T-helper 22 cell (primary cell): Measurements from ENCODE around the gene METTL15.
"Not testable (repeated sequence)": the region's sequence is repeated elsewhere in the genome, so short reads cannot be mapped to it uniquely, and the experiment has no call there.

ENCODE experiments used
- DNase-seq: peaks from one replicate; pipeline ENCODE4 v3.0.0-alpha.2; 2020; ENCODE audit warnings: low read depth

METTL15 gene

DNA sequence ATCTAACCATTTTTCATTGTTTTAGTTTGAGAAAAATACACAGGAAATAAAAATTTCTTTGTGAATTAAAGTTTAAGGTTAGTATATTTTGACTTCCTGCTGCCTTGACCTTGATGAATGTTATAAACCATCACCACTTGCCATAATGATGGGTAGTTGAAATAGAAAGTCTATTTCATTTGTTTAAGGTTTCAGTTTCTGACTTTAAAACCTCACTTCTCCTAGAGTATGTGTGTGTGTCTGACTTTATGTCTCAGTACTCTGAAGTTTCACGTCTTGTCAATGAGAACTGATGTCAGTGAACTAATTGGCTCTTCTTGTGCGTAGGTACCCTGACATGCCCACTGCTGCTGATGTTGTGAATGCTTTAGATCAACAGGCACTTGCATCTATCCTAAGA, 188.2 kb downstream of the METTL15 start:
- DNase-seq = no peak

DNA sequence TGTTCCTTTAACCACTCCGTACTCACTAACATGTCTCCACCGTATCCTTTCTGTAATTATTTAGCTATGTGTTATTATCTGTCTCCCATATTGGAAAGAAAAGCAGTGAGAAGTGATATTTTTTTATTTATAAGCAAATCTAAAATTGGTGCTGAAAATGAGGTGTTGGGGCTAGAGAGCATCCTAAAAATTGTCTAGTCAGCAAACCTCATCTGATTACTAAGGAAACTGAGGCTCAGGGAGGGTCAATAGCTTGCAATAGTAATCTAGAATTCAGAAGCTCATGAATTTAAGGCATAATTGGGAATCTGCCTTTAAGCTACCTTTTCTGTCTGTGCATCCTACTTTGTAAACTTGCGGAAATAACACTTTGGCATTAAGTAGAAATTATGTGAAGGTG, 190.0 kb downstream of the METTL15 start:
- no peak for DNase-seq

DNA sequence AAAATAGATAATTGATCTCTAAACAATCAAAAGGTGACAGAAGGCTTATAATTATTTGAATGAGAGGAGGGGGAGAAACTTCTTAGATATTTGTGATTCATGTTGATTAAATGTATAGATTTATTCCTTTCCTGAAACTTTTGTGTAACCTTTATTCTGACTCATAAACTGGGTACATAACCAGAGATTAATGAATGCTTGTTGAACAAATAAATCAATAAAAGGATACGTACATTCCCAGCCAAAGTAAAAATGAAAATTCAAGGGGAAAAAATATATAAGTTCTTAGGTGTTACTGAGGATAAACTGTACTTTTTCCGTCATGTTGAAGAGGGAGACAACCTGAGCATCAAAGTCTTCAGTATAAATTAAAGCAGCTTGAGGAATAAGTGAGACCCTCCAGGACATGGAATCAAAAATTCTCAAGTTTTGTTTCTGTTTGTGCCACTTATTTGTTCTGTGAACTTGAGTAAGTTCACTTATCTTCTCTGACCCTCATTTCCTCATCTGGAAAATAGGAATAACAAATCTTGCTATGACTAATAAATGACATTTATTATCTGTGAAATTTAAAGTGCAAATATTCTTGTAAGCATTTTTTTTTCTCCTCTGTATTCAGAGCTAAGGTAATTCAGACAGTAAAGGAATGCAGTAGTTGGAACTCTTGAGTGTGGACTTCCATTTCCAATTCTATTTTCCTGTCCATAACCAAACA, 195.4 kb downstream of the METTL15 start:
- no peak for DNase-seq

DNA sequence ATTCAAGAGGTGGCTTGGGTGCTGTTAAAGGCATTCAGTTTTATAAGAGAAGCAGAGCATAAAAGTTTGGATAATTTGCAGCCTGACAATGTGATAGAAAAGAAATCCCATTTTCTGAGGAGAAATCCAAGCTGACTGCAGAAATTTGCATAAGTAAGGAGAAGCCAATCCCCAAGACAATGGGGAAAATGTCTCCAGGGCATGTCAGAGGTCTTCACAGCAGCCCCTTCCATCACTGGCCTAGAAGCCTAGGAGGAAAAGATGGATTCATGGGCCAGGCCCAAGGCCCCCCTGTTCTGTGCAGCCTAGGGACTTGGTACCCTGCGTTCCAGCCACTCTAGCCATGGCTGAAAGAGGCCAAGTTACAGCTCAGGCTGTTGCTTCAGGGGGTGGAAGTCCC, 207.3 kb downstream of the METTL15 start:
- DNase-seq = no peak

DNA sequence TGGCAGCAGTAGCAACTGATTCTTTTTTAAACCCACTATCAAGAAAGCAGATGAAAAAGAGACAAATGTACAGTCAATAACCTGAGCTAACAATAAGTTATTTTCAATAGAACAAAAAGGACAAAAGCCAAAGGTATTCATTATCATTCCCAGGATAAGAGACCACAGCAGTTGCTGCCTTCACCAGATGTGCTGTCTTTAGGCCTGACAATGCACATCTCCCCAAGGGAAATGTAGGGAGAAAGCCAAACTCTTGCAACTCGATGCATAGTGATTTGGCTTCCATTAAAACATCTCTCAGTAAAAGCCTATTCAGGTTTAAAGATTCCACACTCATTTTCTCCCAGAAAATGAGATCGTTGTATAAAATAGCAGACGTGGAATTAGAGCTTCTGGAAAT, 210.7 kb downstream of the METTL15 start:
- no peak for DNase-seq

DNA sequence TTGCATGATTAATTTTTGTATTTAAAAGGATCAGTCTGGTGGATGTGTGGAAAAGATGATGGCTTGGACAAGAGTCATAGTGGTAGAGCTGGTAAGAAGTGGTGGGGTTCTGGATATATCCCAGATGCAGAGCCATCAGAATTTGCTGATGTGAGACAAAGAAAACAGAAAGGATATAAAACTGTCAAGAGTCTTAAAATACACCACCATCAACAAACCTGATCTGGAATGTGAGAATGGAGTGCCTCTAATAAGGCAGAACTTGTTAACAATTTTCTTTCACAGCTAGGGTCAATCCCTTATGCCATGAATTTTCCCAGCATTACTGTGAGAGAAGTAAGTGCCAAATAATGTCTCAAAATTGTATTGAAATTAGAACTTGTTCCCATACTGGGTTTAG, 215.4 kb downstream of the METTL15 start:
- DNase-seq = no peak

DNA sequence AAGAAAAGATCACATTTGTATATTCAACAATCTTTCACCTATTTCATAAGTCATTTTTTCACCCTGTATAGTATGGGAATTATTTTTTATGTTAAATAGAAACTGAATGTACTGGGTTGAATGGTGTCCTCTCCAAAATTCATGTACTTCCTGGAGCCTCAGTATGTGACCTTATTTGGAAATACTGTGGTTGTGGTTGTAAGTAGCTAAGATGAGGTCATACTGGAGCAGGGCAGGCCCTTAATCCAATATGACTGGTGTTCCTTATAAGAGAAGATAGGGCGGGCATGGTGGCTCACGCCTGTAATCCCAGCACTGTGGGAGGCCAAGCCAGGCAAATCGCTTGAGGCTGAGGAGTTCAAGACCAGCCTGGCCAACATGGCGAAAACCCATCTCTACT, 224.2 kb downstream of the METTL15 start:
- not testable (repeated sequence) for DNase-seq

DNA sequence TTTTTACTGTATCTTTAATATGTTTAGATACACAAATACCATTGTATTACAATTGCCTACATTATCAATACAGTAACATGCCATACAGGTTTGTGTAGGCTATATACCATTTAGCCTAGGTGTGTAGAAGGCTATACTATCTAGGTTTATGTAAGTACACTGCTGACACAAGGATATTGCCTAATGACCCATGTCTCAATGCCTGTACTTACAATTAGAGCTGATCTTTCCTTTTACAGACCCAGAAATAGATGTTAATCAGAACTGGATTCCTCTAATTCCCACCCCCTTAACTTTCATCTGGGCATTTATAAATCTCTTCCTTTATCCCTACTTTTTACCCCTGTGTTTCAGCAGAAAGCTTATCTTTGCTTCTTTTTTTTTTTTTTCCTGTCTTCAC, 229.5 kb downstream of the METTL15 start:
- DNase-seq = no peak

DNA sequence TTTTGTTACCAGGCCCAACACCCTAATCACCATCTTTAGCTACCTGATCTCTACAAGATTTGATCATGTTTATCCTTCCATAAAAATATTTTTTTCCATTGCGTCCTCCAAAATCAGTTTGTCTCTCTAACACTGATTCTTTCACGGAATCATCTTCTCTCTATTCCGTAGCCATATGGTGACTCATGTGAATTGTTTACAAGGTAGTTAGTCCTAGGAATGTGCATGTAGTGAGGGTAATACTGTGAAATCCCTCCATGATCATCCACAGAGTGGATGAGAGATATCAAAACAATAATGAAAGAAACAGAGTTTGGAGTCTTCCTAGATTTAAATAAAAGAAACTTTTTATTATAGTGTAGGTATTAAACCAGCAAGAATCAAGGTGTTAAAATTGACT, 230.2 kb downstream of the METTL15 start:
- DNase-seq = no peak

DNA sequence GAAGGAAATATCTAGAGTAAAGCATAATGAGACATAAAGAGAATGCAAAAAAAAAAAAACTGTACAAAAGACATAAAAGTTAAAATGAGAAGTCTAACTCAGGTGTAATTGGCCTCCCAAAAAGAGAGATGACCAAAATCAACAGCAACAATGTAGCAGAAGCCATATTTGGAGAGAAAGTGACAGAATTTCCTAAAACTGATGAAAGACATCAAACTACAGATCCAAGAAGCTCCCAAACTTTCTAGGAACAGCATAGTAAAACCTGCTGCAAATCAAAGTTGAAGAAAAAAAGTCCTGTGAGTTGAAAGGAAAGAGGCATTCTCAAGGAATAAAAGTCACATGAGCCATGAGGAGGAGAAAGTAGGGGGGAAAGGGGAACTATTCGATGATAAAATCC, 231.3 kb downstream of the METTL15 start:
- DNase-seq = no peak

DNA sequence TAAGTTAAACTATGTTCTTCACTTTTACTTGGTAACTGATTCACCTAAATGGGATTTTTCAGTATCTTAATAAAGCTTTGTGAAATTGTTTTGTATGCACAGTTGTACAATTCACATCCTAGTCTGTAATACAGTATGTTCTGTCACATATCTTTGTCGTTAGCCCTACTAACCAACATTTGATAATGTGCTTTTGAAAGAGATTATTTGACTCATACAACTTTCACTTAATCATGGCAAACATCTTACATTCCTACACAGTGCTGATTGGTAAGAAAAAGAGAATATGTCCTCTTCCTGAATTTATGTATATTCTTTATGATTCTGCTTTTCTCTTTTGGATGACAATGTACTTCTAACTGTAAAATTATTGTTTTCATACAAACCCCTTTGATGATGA, 234.5 kb downstream of the METTL15 start:
- DNase-seq = no peak

DNA sequence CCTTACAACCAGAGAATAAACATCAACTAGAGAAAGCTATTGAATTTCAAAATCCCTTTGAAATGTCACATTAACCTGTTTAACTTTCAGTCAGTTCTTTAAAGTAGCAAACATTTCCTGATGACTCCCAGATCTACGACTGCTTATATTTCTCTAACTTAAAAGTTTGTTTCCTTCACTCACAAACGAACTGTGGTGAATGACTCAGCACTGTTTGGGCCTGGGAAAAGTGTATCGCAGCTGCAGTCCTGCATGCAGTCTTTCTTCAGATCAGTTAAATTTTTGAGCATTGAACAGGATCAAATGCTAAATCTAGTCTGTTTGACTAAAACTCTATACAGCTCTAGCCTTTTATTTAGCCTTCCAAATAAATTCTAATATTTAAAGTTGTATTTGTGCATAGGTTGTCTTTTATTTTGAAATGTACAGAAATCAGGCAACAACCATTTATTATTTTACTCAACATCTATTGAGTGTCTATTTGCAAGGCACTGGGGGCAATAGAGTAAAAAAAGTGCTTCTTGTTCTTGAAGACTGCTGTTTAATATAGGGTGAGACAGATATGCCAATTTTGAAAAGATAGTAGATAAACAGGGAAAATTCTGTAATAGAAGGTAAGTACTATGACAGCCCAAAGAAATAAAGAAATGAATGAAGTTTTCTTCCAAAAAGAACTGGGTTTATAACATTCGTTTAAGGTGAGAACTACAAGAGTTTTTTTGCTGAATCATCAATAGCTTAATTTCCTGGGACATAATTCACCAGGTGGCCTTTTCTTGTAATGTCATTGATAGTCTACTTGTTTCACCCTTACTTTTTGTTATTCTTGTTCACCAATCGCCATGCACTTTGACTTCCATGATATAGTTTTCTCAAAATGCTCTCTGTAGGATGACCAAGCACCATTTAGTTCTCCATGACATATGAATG, 235.4 kb downstream of the METTL15 start:
- DNase-seq = no peak

DNA sequence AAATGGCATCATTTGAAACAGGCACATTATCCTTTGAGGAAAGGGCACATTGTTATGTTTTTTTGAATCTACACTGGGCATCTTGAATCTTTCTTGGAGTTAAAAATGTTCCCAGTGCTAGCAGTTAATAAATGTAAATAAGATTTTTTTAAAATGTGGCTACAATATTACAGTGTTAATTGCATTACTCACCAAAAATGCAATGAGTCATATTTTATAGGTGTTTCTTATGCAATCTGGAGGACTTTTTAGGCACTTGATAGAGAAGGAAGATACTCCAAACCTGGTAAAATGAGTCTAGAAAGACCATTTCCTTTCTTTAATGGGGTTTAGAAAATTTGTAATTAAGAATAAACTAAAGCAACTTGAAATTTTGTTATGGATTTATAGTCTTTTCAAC, 238.0 kb downstream of the METTL15 start:
- DNase-seq = no peak

DNA sequence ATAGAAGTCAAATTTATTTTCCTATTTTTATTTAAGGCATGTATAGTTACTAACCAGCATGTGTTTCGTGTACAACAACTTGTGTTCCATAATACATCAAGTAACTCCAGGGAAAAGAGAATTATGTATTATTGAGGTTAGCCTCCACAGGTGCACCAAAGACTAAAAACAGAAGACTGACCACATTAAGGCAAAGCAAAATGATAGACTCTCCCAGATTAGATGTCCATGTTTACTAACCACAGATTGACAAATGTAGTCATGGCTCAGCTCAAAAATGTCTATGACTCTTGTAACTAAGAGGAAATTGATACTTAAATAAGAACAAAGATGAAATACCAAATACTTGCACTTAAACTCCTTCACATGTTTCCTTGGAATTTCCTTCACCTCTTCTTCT, 238.5 kb downstream of the METTL15 start:
- DNase-seq = no peak

DNA sequence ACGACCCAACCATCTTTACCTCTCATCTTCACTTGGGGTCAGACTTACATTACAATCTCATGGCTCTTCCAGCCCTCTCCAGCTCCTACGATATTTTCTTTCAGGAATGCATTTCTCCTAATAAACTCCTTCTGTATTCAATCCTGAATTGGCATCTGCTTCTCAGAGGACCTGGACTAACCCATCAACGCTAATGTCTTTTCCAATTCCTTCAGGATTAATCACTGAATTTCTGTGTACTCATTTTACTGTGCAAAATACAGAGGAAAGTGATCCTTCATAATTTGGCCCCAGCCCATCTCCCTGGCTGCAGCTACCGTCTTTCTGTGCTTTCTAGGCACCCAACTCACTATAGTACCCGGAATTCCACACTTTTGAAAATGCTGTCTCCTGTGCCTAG, 239.2 kb downstream of the METTL15 start:
- no peak for DNase-seq

DNA sequence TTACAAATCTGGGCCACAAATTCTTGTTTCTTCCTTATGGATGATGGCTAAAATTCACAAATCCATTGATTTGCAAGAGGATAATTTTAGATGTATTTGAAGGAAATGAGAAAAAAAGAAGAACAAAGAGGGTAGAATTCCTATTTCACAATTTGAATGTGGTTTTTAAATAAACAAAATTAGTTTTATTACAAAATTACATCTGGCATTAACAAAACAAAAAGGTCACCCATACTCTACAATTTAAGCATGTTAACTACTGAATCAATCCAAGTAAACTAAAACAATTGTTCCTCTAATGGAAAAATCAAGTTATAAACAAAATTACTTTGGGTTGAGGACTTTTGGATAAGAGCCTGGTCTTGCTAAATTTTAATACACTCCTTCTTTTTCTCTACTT, 242.0 kb downstream of the METTL15 start:
- DNase-seq = no peak

DNA sequence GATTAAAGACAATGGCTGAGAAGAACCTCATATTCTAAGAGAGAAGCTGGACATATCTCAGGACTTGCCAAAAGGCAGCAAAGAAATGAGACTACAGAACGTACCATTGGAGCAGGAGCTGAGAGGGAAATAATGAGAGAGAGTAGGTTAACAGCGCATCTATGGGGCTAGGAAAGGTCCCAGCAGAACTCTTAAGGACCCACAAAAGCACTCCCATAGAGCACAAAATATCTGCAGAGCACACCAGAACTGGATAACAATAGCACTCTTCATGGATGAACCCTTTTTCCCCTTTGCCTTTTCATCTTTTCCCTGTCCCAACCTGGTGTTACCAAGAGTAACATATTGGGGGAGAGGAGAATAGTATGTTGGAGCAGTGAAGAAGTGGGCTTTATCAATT, 245.8 kb downstream of the METTL15 start:
- DNase-seq = no peak

DNA sequence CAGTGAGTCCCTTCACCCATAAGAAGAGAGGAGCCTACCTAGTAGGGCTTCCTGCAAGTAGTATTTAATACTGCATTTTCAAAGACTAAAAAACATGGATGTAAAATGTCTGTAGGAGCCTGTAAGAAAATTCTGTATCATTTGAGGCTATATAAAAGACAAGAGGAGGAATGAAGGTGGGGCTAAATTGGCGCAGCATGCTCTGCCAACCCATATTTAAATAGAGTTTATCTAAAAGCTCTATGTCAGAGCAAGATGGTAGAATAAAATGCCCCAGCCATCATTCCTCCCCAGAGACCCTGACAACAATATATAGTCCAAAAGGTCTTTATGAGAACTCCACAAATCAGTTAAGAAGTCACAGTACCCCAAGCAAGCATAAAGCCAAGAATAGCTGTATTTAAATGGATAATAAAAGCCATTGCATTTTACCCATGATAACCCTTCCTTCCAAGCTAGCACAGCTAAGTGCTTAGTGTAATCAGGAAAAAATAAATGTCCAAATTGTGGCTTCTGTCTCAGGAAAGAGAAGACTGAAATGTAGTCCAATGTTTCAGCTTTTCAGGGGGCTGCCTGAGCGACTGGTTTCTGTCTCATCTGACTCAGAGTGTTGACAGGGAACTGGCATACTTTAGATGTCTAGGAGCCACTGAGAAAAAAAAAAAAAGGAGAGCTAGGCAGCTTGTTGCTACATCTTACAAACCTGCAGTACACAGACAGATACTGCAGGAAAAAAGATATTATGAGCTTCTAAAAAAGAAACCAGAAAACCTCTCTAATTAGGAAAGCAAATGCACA, 258.6 kb downstream of the METTL15 start:
- DNase-seq = no peak

DNA sequence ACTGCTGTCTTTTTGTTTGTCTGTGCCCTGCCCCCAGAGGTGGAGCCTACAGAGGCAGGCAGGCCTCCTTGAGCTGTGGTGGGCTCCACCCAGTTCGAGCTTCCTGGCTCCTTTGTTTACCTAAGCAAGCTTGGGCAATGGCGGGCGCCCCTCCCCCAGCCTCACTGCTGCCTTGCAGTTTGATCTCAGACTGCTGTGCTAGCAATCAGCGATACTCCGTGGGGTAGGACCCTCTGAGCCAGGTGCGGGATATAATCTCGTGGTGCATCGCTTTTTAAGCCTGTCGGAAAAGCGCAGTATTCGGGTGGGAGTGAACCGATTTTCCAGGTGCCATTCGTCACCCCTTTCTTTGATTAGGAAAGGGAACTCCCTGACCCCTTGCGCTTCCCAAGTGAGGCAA, 269.9 kb downstream of the METTL15 start:
- not testable (repeated sequence) for DNase-seq
